Mesendoderm (in vitro differentiated cells): ENCODE data around the gene MMAA.

ENCODE experiments used
- DNase-seq: peaks from one replicate; pipeline ENCODE4 v3.0.0; 2013
- H2AK5ac ChIP-seq: 2 replicates; pipeline ENCODE4 v1.6.1; 2013; ENCODE audit warnings: low read length, inconsistent platforms
- H2BK120ac ChIP-seq: 2 replicates; pipeline ENCODE4 v1.6.1; 2013; ENCODE audit warnings: low read depth, mild to moderate bottlenecking, low read length, moderate library complexity, mixed read lengths
- H2BK15ac ChIP-seq: replicated peaks from 2 replicates; pipeline ENCODE4 v1.6.1; 2013; ENCODE audit warnings: low read depth, mild to moderate bottlenecking, moderate library complexity
- H2BK5ac ChIP-seq: 2 replicates; pipeline ENCODE4 v1.6.1; 2013; ENCODE audit warnings: low read length, inconsistent platforms
- H3K18ac ChIP-seq: 2 replicates; pipeline ENCODE4 v1.6.1; 2013; ENCODE audit warnings: mild to moderate bottlenecking, low read length, mixed read lengths
- H3K23ac ChIP-seq: one replicate; pipeline ENCODE4 v1.6.1; 2013; ENCODE audit warnings: low read length
- H3K27ac ChIP-seq: 2 replicates; pipeline ENCODE4 v1.5.1; 2013; ENCODE audit warnings: low read depth, mild to moderate bottlenecking, inconsistent platforms, low read length, moderate library complexity
- H3K27me3 ChIP-seq: 2 replicates; pipeline ENCODE4 v1.6.1; 2013; ENCODE audit warnings: low read length, control low read depth, mild to moderate bottlenecking, inconsistent platforms; ENCODE audit not compliant: insufficient read depth, poor library complexity
- H3K36me3 ChIP-seq: 2 replicates; pipeline ENCODE4 v1.6.1; 2013; ENCODE audit warnings: low read length, inconsistent platforms; ENCODE audit not compliant: control insufficient read depth, insufficient read depth
- H3K4ac ChIP-seq: one replicate; pipeline ENCODE4 v1.6.1; 2013; ENCODE audit warnings: low read depth, mild to moderate bottlenecking, low read length, moderate library complexity
- H3K4me1 ChIP-seq: 2 replicates; pipeline ENCODE4 v1.6.1; 2013; ENCODE audit warnings: low read depth, low read length, inconsistent platforms; ENCODE audit not compliant: control insufficient read depth
- H3K4me2 ChIP-seq: 2 replicates; pipeline ENCODE4 v1.6.1; 2013; ENCODE audit warnings: low read length
- H3K4me3 ChIP-seq: 2 replicates; pipeline ENCODE4 v1.5.1; 2013; ENCODE audit warnings: mild to moderate bottlenecking, low read length
- H3K56ac ChIP-seq: one replicate; pipeline ENCODE4 v1.6.1; 2013; ENCODE audit warnings: low read length
- H3K79me1 ChIP-seq: 2 replicates; pipeline ENCODE4 v1.6.1; 2013; ENCODE audit warnings: low read length, inconsistent platforms
- H3K79me2 ChIP-seq: 2 replicates; pipeline ENCODE4 v1.6.1; 2013; ENCODE audit warnings: mild to moderate bottlenecking, low read length; ENCODE audit not compliant: control insufficient read depth, insufficient read depth
- H3K9ac ChIP-seq: 2 replicates; pipeline ENCODE4 v1.6.1; 2013; ENCODE audit warnings: low read length, inconsistent platforms
- H4K5ac ChIP-seq: one replicate; pipeline ENCODE4 v1.6.1; 2013; ENCODE audit warnings: low read length
- H4K8ac ChIP-seq: one replicate; pipeline ENCODE4 v1.6.1; 2013; ENCODE audit warnings: low read depth, mild to moderate bottlenecking, control low read depth, low read length, moderate library complexity
- WGBS: extraction: QIAGEN DNeasy Blood & Tissue Kit; methylation state at CpG from one replicate; pipeline ENCODE4 v1.1.7; 2013; ENCODE audit warnings: low lambda C conversion rate, missing lambda C conversion rate; ENCODE audit not compliant: insufficient coverage; ENCODE audit errors: extremely low coverage; 5-methylcytosine and 5-hydroxymethylcytosine counted together

The MMAA gene

GRCh38 chr4:145663194-145663593, 44.0 kb downstream of the MMAA start:
- Histone ChIP-seq H4K5ac (no peak overlapping the region), H2BK15ac (no peak overlapping the region), H2BK120ac (no peak overlapping the region), H2AK5ac (no peak overlapping the region), H2BK5ac (no peak overlapping the region), H3K27me3 (no peaks in the 10 kb centered on the region), H3K4me2 (no peak overlapping the region), H3K79me1 (no peaks in the 10 kb centered on the region), H3K4me3 (no peak overlapping the region), H4K8ac (no peak overlapping the region), H3K36me3 (no peaks in the 10 kb centered on the region), H3K4ac (no peak overlapping the region), H3K4me1 (no peaks in the 10 kb centered on the region), H3K23ac (no peak overlapping the region), H3K18ac (no peak overlapping the region), H3K27ac (no peak overlapping the region), H3K56ac (no peak overlapping the region), H3K9ac (no peak overlapping the region), H3K79me2 (no peaks in the 10 kb centered on the region)
- WGBS: no CpG with 5 or more reads among the region's 3 CpGs
- DNase-seq: no peak

GRCh38 chr4:145665773-145666172, 46.6 kb downstream of the MMAA start:
- no peak overlapping the region for H3K18ac ChIP-seq
- no peaks in the 10 kb centered on the region for H3K79me2 ChIP-seq
- DNase-seq: no peak
- no peak overlapping the region for H2BK15ac ChIP-seq
- no peak overlapping the region for H4K5ac ChIP-seq
- H3K79me1 ChIP-seq: no peaks in the 10 kb centered on the region
- no peak overlapping the region for H2BK120ac ChIP-seq
- H4K8ac ChIP-seq: no peak overlapping the region
- no peak overlapping the region for H3K9ac ChIP-seq
- H3K56ac ChIP-seq: no peak overlapping the region
- no peak overlapping the region for H3K23ac ChIP-seq
- WGBS: 100% methylated on average over 1 of the region's 1 CpG
- no peak overlapping the region for H2BK5ac ChIP-seq
- no peak overlapping the region for H3K4ac ChIP-seq
- H3K27ac ChIP-seq: no peak overlapping the region
- H3K27me3 ChIP-seq: no peaks in the 10 kb centered on the region
- H3K4me1 ChIP-seq: peaks cover 3% of the 10 kb centered on the region
- H2AK5ac ChIP-seq: no peak overlapping the region
- H3K36me3 ChIP-seq: no peaks in the 10 kb centered on the region
- H3K4me2 ChIP-seq: no peak overlapping the region
- no peak overlapping the region for H3K4me3 ChIP-seq

- H3K79me2 ChIP-seq: no peaks in the 10 kb centered on the region
- H3K23ac ChIP-seq: no peak overlapping the region
- H3K9ac ChIP-seq: no peak overlapping the region
- H4K5ac ChIP-seq: no peak overlapping the region
- no peak overlapping the region for H2BK5ac ChIP-seq
- H3K4me3 ChIP-seq: no peak overlapping the region
- peaks cover 3% of the 10 kb centered on the region for H3K4me1 ChIP-seq
- no peak overlapping the region for H3K27ac ChIP-seq
- DNase-seq: no peak
- H2BK15ac ChIP-seq: no peak overlapping the region
- no peak overlapping the region for H4K8ac ChIP-seq
- H3K79me1 ChIP-seq: no peaks in the 10 kb centered on the region
- H3K27me3 ChIP-seq: no peaks in the 10 kb centered on the region
- H3K56ac ChIP-seq: no peak overlapping the region
- no peaks in the 10 kb centered on the region for H3K36me3 ChIP-seq
- no peak overlapping the region for H3K18ac ChIP-seq
- no peak overlapping the region for H3K4me2 ChIP-seq
- no peak overlapping the region for H2BK120ac ChIP-seq
- no peak overlapping the region for H2AK5ac ChIP-seq
- H3K4ac ChIP-seq: no peak overlapping the region
Measured at GRCh38 chr4:145670422-145670821, 51.2 kb downstream of the MMAA start.

GRCh38 chr4:145679520-145679919, 60.3 kb downstream of the MMAA start:
- no CpG with 5 or more reads among the region's 1 CpG for WGBS
- DNase-seq: peak; percentile 32

GRCh38 chr4:145679991-145680455, 60.8 kb downstream of the MMAA start, which contains the start of gene C4orf51:
Gene C4orf51 (plus strand): TSS chr4:145680146. CDS start chr4:145680204, 58 bp downstream.
- Histone ChIP-seq H3K56ac (no peak within 1 kb of the TSS), H3K4me1 (peaks cover 2% of the 10 kb centered on the region), H3K23ac (no peak within 1 kb of the TSS), H3K18ac (no peak within 1 kb of the TSS), H2BK5ac (peak within 1 kb of the TSS; percentile 29), H2AK5ac (no peak within 1 kb of the TSS), H3K36me3 (no peaks in the 10 kb centered on the region), H4K8ac (no peak within 1 kb of the TSS), H3K27me3 (no peaks in the 10 kb centered on the region), H2BK120ac (no peak within 1 kb of the TSS), H3K4me2 (no peak within 1 kb of the TSS), H3K27ac (no peak within 1 kb of the TSS), H3K79me2 (no peaks in the 10 kb centered on the region), H3K79me1 (no peaks in the 10 kb centered on the region), H3K9ac (no peak within 1 kb of the TSS), H4K5ac (no peak within 1 kb of the TSS), H3K4ac (no peak within 1 kb of the TSS), H3K4me3 (no peak within 1 kb of the TSS), H2BK15ac (peak within 1 kb of the TSS; percentile 3)
- no CpG with 5 or more reads among the region's 6 CpGs for WGBS
- DNase-seq: peak; percentile 58

More at GRCh38 chr4:145679520-145679919, 60.3 kb downstream of the MMAA start:
- no peak overlapping the region for H3K56ac ChIP-seq
- H2BK5ac ChIP-seq: no peak overlapping the region
- no peaks in the 10 kb centered on the region for H3K79me1 ChIP-seq
- H3K4me1 ChIP-seq: peaks cover 2% of the 10 kb centered on the region
- H3K23ac ChIP-seq: no peak overlapping the region
- H2BK120ac ChIP-seq: no peak overlapping the region
- H3K27ac ChIP-seq: no peak overlapping the region
- no peak overlapping the region for H3K9ac ChIP-seq
- no peaks in the 10 kb centered on the region for H3K79me2 ChIP-seq
- H4K8ac ChIP-seq: no peak overlapping the region
- H3K36me3 ChIP-seq: no peaks in the 10 kb centered on the region
- no peak overlapping the region for H3K4me2 ChIP-seq
- H3K18ac ChIP-seq: no peak overlapping the region
- no peak overlapping the region for H3K4ac ChIP-seq
- H2BK15ac ChIP-seq: no peak overlapping the region
- H3K27me3 ChIP-seq: no peaks in the 10 kb centered on the region
- H4K5ac ChIP-seq: no peak overlapping the region
- H2AK5ac ChIP-seq: no peak overlapping the region
- no peak overlapping the region for H3K4me3 ChIP-seq

- Histone ChIP-seq H3K56ac (no peak overlapping the region), H2BK5ac (no peak overlapping the region), H3K4me2 (no peak overlapping the region), H3K4me1 (peaks cover 2% of the 10 kb centered on the region), H3K18ac (no peak overlapping the region), H3K27me3 (no peaks in the 10 kb centered on the region), H3K36me3 (no peaks in the 10 kb centered on the region), H2BK120ac (no peak overlapping the region), H3K79me1 (no peaks in the 10 kb centered on the region), H3K27ac (no peak overlapping the region), H4K8ac (no peak overlapping the region), H3K9ac (no peak overlapping the region), H4K5ac (no peak overlapping the region), H2AK5ac (no peak overlapping the region), H3K4me3 (no peak overlapping the region), H3K23ac (no peak overlapping the region), H2BK15ac (peak overlapping the region; percentile 3), H3K79me2 (no peaks in the 10 kb centered on the region), H3K4ac (no peak overlapping the region)
- no CpG with 5 or more reads among the region's 1 CpG for WGBS
- DNase-seq: no peak
Measured at GRCh38 chr4:145680902-145681301, 61.7 kb downstream of the MMAA start.
